WERI-Rb-1 (cell line): ENCODE data around the gene COPS7A.

ENCODE experiments used
- DNase-seq: peaks from one replicate; pipeline ENCODE4 v3.0.0-alpha.2; 2020
- H3K27ac ChIP-seq: fragments of 250-450 bp; sonication (Bioruptor Pico); 2 replicates; pipeline ENCODE4 v1.5.1; 2020; ENCODE audit warnings: mild to moderate bottlenecking, moderate library complexity
- H3K27me3 ChIP-seq: fragments of 250-450 bp; sonication (Bioruptor Pico); 2 replicates; pipeline ENCODE4 v1.5.1; 2021; ENCODE audit warnings: mild to moderate bottlenecking, low read depth, moderate library complexity; ENCODE audit not compliant: insufficient read depth, severe bottlenecking
- H3K36me3 ChIP-seq: fragments of 250-450 bp; sonication (Bioruptor Pico); 2 replicates; pipeline ENCODE4 v1.5.1; 2020; ENCODE audit warnings: mild to moderate bottlenecking, moderate library complexity
- H3K4me3 ChIP-seq: 2 replicates; pipeline ENCODE4 v1.5.1; 2011; ENCODE audit warnings: low read depth, mild to moderate bottlenecking, control low read depth, low read length
- H3K9me3 ChIP-seq: fragments of 250-450 bp; sonication (Bioruptor Pico); 2 replicates; pipeline ENCODE4 v1.5.1; 2021; ENCODE audit warnings: mild to moderate bottlenecking, moderate library complexity; ENCODE audit not compliant: severe bottlenecking
- TF ChIP-seq, protein P1 (sequence below): IDR thresholded peaks from 2 replicates; pipeline ENCODE4 v1.5.1; 2011; ENCODE audit warnings: low read depth, mild to moderate bottlenecking, control low read depth, inconsistent platforms, low read length

COPS7A gene

DNA sequence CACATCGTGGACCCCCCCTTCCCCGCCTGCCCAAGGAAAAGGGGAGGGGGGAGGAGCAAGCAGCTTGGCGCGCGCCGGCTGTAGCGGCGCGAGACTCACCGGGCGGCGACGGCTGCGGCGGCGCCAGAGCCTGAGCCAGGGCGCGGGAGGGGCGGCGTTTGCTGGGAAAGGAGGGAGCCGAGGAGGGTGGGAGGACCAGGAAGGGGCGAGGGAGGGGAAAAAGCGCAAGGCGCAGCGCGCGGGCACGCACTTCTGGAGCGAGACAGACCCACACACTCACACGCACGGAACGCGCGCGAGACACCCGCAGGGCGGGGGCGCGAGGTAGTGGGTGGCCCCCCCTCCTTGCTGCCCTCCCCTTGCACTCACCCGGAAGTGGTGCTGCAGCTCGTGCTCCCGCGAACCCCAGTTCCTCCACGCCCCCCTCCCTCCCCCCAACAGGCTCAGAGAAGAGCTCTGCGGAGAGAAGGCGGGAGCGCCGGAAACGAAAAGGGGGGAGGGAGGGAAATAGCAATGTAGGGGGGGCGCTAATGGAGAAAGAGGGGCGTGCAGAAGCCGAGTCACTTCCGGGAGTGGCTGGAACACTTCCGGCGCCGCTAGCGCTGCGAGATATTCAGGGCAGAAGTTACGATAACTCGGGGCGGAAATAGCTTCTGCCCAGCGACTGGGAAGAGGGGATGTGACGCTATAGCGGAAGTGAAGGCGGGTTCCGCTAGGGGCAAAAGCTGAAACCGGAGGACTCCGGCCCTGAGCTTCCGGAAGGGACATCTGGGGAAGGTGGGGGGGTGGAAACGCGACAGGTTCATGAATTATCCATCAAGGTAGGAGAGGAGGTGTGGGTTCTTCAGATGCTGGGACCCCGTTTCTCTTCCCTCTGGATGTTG lies 34.6 kb upstream of the COPS7A start, which contains the start of gene ZNF384:
Gene ZNF384, minus strand, starts transcription at position 377 of the 884 bp plus-strand sequence. CDS start 9,855 bp downstream, outside the sequence.
- H3K36me3 ChIP-seq = peaks cover 32% of the 10 kb centered on the region
- peak within 1 kb of the TSS; percentile 99 for H3K27ac ChIP-seq
- no peaks in the 10 kb centered on the region for H3K27me3 ChIP-seq
- no peaks in the 10 kb centered on the region for H3K9me3 ChIP-seq
- peak within 1 kb of the TSS; percentile 51 for H3K4me3 ChIP-seq
- TF ChIP-seq, protein P1, sequence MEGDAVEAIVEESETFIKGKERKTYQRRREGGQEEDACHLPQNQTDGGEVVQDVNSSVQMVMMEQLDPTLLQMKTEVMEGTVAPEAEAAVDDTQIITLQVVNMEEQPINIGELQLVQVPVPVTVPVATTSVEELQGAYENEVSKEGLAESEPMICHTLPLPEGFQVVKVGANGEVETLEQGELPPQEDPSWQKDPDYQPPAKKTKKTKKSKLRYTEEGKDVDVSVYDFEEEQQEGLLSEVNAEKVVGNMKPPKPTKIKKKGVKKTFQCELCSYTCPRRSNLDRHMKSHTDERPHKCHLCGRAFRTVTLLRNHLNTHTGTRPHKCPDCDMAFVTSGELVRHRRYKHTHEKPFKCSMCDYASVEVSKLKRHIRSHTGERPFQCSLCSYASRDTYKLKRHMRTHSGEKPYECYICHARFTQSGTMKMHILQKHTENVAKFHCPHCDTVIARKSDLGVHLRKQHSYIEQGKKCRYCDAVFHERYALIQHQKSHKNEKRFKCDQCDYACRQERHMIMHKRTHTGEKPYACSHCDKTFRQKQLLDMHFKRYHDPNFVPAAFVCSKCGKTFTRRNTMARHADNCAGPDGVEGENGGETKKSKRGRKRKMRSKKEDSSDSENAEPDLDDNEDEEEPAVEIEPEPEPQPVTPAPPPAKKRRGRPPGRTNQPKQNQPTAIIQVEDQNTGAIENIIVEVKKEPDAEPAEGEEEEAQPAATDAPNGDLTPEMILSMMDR = no peak
- peak; percentile 97 for DNase-seq

DNA sequence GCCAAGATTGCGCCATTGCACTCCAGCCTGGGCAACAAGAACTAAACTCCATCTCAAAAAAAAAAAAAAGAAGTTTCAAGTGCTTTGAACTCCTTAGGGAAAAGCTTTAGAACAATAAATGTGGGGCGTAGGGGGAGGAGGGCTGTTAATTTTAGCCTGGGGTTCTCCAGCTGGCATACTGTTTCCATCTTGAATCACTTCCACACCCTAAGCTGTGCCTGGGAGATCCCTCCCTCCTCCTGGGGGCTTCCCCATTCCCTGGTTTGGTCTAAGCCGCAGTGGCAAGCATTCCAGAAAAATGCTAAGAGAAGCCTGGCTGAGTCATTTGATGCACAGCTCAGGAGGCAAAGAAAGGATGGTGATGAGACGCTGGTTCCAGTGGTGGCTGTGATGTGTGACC lies 32.4 kb upstream of the COPS7A start:
- Histone ChIP-seq H3K4me3 (no peak overlapping the region), H3K9me3 (no peaks in the 10 kb centered on the region), H3K27ac (no peak overlapping the region), H3K27me3 (no peaks in the 10 kb centered on the region), H3K36me3 (peaks cover 15% of the 10 kb centered on the region)
- TF ChIP-seq, protein P1 = no peak
- DNase-seq = no peak

DNA sequence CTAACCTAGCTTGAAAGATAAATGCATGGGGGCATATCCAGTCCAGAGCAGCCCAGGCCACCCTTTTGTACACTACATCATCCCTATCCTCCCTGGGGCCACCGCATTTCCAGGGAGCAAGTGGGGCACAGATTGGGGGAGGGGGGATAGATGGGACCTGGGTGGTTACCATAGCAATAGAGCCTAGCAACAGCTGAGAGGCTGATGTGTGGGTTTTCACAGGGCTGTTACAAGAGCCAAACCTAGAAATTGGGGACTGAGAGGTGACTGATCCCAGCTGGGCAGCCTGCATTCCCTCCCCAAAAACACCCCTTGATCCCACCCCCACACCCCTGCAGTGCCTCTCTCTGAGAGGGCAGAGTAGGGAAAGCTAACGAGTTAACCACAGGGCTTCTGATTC lies 31.0 kb upstream of the COPS7A start:
- peaks cover 8% of the 10 kb centered on the region for H3K36me3 ChIP-seq
- H3K27ac ChIP-seq = no peak overlapping the region
- H3K9me3 ChIP-seq = no peaks in the 10 kb centered on the region
- H3K4me3 ChIP-seq = no peak overlapping the region
- TF ChIP-seq, protein P1 = no peak
- DNase-seq = no peak
- no peaks in the 10 kb centered on the region for H3K27me3 ChIP-seq

DNA sequence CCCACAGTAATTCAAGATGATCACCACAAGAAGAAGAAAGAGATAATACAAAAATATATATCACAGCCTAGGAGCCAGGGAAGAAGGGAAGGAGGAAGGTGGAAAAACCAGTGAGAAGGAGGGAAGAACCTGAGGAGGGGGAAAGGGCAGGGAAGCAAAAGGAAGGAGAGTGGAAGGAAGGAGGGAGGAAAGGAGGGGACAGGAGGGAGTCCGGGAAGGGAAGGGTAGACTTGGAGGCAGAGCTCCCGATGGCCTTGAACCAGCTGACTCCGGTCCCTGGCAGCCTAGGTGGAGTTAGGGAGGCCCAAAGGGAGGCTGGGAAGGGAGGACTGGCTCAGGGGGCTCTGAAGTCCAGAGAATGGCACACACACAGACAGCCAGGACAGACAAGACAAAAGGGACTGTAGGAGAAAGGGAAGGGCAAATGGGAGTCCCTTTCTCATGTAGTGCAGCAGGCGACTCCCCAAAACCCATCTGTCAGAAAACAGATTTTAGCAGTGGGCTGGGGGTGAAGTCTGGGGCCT lies 30.0 kb upstream of the COPS7A start:
- TF ChIP-seq, protein P1 = no peak
- DNase-seq = no peak

DNA sequence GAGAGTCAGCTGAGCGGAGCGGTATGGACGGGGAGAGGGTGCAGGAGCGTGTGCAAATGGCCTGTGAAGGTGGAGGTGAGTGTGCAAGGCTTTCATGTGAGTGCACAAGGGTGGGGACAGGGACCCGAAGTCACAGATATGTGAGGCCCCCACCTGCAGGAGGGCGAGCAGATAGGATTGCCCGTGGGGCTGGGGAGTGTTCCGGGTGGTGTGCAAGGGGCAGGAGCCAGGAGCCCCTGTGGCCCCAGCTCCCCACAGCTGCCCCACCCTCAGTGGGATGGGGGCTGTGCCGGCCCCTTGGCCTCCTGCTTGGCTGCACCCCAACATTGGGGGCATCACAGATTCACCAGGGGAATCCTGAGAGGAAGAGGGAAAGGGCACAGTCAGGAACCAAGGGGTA lies 29.1 kb upstream of the COPS7A start:
- no peaks in the 10 kb centered on the region for H3K9me3 ChIP-seq
- H3K36me3 ChIP-seq = peaks cover 3% of the 10 kb centered on the region
- no peak overlapping the region for H3K4me3 ChIP-seq
- no peak overlapping the region for H3K27ac ChIP-seq
- TF ChIP-seq, protein P1 = no peak
- no peaks in the 10 kb centered on the region for H3K27me3 ChIP-seq
- no peak for DNase-seq

More for the DNA sequence above, 30.0 kb upstream of the COPS7A start:
- peaks cover 6% of the 10 kb centered on the region for H3K36me3 ChIP-seq
- no peak overlapping the region for H3K27ac ChIP-seq
- no peaks in the 10 kb centered on the region for H3K9me3 ChIP-seq
- no peaks in the 10 kb centered on the region for H3K27me3 ChIP-seq
- H3K4me3 ChIP-seq = no peak overlapping the region
